Uterus (tissue), 2 donors: ENCODE results near the gene EIF4E2.

Source experiments
- CTCF ChIP-seq, 4 experiments: fragments of 200-600 bp in 2 of 4; fragments of 450-650 bp in 2 of 4; sonication (generic) in 2 of 4; IDR thresholded peaks; one replicate each; pipeline ENCODE4 v1.5.1; 2016 to 2019; ENCODE audit warnings: antibody characterized with exemption in 4 of 4, mild to moderate bottlenecking in 2 of 4, moderate library complexity in 1 of 4
- POLR2A ChIP-seq, 2 donors: fragments of 450-650 bp; IDR thresholded peaks; one replicate each; pipeline ENCODE4 v1.6.1; 2016; ENCODE audit warnings: antibody characterized with exemption in 2 of 2, mild to moderate bottlenecking in 1 of 2, moderate library complexity in 1 of 2

- TF ChIP-seq POLR2A (IDR thresholded peaks at IDR 0.05) (no peak), CTCF (IDR thresholded peaks at IDR 0.05) (no peak)
Measured at GRCh38 chr2:232603283-232603682, 52.8 kb downstream of the EIF4E2 start.
